Measurements from ENCODE around the gene CYB5B.
A peak's percentile ranks its signal among the peaks of the same experiment; 100 is the strongest.

The CYB5B gene
- total RNA-seq, result 31.5 to 38.1 (median 37.7) reads per million in 3 donors

- DNase-seq, result peak; percentile 90 to 95 (median 95)
- H3K4me1 ChIP-seq (ENCODE audit: control insufficient read depth, insufficient read depth, low read length, poor library complexity, severe bottlenecking), result peaks cover 9% of the 10 kb centered on the region
- peak within 1 kb of the TSS; percentile 76 for H3K4me3 ChIP-seq (ENCODE audit: insufficient read depth, low read depth, low read length, poor library complexity, severe bottlenecking)
- H3K9me3 ChIP-seq (ENCODE audit: control insufficient read depth, low read length), result no peaks in the 10 kb centered on the region
- no peaks in the 10 kb centered on the region for H3K27me3 ChIP-seq (replicated peaks; ENCODE audit: control insufficient read depth, insufficient read depth, low read length, poor library complexity, severe bottlenecking)
- H3K36me3 ChIP-seq (ENCODE audit: control insufficient read depth, insufficient read depth, low read length), result peaks cover 15% of the 10 kb centered on the region
- peak within 1 kb of the TSS; percentile 70 for H3K27ac ChIP-seq (ENCODE audit: insufficient read depth, low read length, poor library complexity, severe bottlenecking)
Observed at GRCh38 chr16:69424053-69424934, at the start of gene CYB5B. CYB5B (plus strand) TSS chr16:69424619; CDS start chr16:69424684, 65 bp downstream.

- H3K36me3 ChIP-seq (ENCODE audit: control insufficient read depth, insufficient read depth, low read length), result peaks cover 31% of the 10 kb centered on the region
Observed at GRCh38 chr16:69376393-69377059, 47.9 kb upstream of the CYB5B start.

GRCh38 chr16:69378036-69378435, 46.4 kb upstream of the CYB5B start:
- DNase-seq, result no peak
- H3K27me3 ChIP-seq (replicated peaks; ENCODE audit: control insufficient read depth, insufficient read depth, low read length, poor library complexity, severe bottlenecking), result no peaks in the 10 kb centered on the region
- H3K4me1 ChIP-seq (ENCODE audit: control insufficient read depth, insufficient read depth, low read length, poor library complexity, severe bottlenecking), result no peaks in the 10 kb centered on the region
- H3K27ac ChIP-seq (ENCODE audit: insufficient read depth, low read length, poor library complexity, severe bottlenecking), result no peak overlapping the region
- H3K4me3 ChIP-seq (ENCODE audit: insufficient read depth, low read depth, low read length, poor library complexity, severe bottlenecking), result no peak overlapping the region
- H3K36me3 ChIP-seq (ENCODE audit: control insufficient read depth, insufficient read depth, low read length), result peaks cover 38% of the 10 kb centered on the region
- H3K9me3 ChIP-seq (ENCODE audit: control insufficient read depth, low read length), result no peaks in the 10 kb centered on the region

More at GRCh38 chr16:69376393-69377059, 47.9 kb upstream of the CYB5B start:
- Histone ChIP-seq H3K4me3 (ENCODE audit: insufficient read depth, low read depth, low read length, poor library complexity, severe bottlenecking) (no peak overlapping the region), H3K27me3 (replicated peaks; ENCODE audit: control insufficient read depth, insufficient read depth, low read length, poor library complexity, severe bottlenecking) (no peaks in the 10 kb centered on the region), H3K9me3 (ENCODE audit: control insufficient read depth, low read length) (no peaks in the 10 kb centered on the region), H3K27ac (ENCODE audit: insufficient read depth, low read length, poor library complexity, severe bottlenecking) (no peak overlapping the region), H3K4me1 (ENCODE audit: control insufficient read depth, insufficient read depth, low read length, poor library complexity, severe bottlenecking) (no peaks in the 10 kb centered on the region)
- no peak for DNase-seq

GRCh38 chr16:69378760-69379159, 45.7 kb upstream of the CYB5B start:
- Histone ChIP-seq H3K36me3 (ENCODE audit: control insufficient read depth, insufficient read depth, low read length) (peaks cover 45% of the 10 kb centered on the region), H3K27me3 (replicated peaks; ENCODE audit: control insufficient read depth, insufficient read depth, low read length, poor library complexity, severe bottlenecking) (no peaks in the 10 kb centered on the region), H3K27ac (ENCODE audit: insufficient read depth, low read length, poor library complexity, severe bottlenecking) (no peak overlapping the region)

GRCh38 chr16:69381231-69381630, 43.2 kb upstream of the CYB5B start:
- H3K27ac ChIP-seq (ENCODE audit: insufficient read depth, low read length, poor library complexity, severe bottlenecking), result no peak overlapping the region
- H3K9me3 ChIP-seq (ENCODE audit: control insufficient read depth, low read length), result no peaks in the 10 kb centered on the region
- no peak for DNase-seq
- H3K27me3 ChIP-seq (replicated peaks; ENCODE audit: control insufficient read depth, insufficient read depth, low read length, poor library complexity, severe bottlenecking), result no peaks in the 10 kb centered on the region
- no peak overlapping the region for H3K4me3 ChIP-seq (ENCODE audit: insufficient read depth, low read depth, low read length, poor library complexity, severe bottlenecking)
- H3K4me1 ChIP-seq (ENCODE audit: control insufficient read depth, insufficient read depth, low read length, poor library complexity, severe bottlenecking), result peaks cover 7% of the 10 kb centered on the region
- peaks cover 46% of the 10 kb centered on the region for H3K36me3 ChIP-seq (ENCODE audit: control insufficient read depth, insufficient read depth, low read length)

More at GRCh38 chr16:69378760-69379159, 45.7 kb upstream of the CYB5B start:
- Histone ChIP-seq H3K9me3 (ENCODE audit: control insufficient read depth, low read length) (no peaks in the 10 kb centered on the region), H3K4me1 (ENCODE audit: control insufficient read depth, insufficient read depth, low read length, poor library complexity, severe bottlenecking) (no peaks in the 10 kb centered on the region), H3K4me3 (ENCODE audit: insufficient read depth, low read depth, low read length, poor library complexity, severe bottlenecking) (no peak overlapping the region)
- no peak for DNase-seq

- Histone ChIP-seq H3K4me3 (ENCODE audit: insufficient read depth, low read depth, low read length, poor library complexity, severe bottlenecking) (no peak overlapping the region), H3K27me3 (replicated peaks; ENCODE audit: control insufficient read depth, insufficient read depth, low read length, poor library complexity, severe bottlenecking) (no peaks in the 10 kb centered on the region), H3K36me3 (ENCODE audit: control insufficient read depth, insufficient read depth, low read length) (peaks cover 46% of the 10 kb centered on the region), H3K27ac (ENCODE audit: insufficient read depth, low read length, poor library complexity, severe bottlenecking) (no peak overlapping the region), H3K4me1 (ENCODE audit: control insufficient read depth, insufficient read depth, low read length, poor library complexity, severe bottlenecking) (peaks cover 7% of the 10 kb centered on the region), H3K9me3 (ENCODE audit: control insufficient read depth, low read length) (no peaks in the 10 kb centered on the region)
- no peak for DNase-seq
Observed at GRCh38 chr16:69382421-69382820, 42.0 kb upstream of the CYB5B start.

GRCh38 chr16:69384974-69385373, 39.4 kb upstream of the CYB5B start:
- peak overlapping the region; percentile 71 for H3K4me3 ChIP-seq (ENCODE audit: insufficient read depth, low read depth, low read length, poor library complexity, severe bottlenecking)
- H3K27ac ChIP-seq (ENCODE audit: insufficient read depth, low read length, poor library complexity, severe bottlenecking), result peak overlapping the region; percentile 82
- no peak for DNase-seq
- peaks cover 7% of the 10 kb centered on the region for H3K4me1 ChIP-seq (ENCODE audit: control insufficient read depth, insufficient read depth, low read length, poor library complexity, severe bottlenecking)
- H3K36me3 ChIP-seq (ENCODE audit: control insufficient read depth, insufficient read depth, low read length), result peaks cover 25% of the 10 kb centered on the region
- H3K27me3 ChIP-seq (replicated peaks; ENCODE audit: control insufficient read depth, insufficient read depth, low read length, poor library complexity, severe bottlenecking), result no peaks in the 10 kb centered on the region
- H3K9me3 ChIP-seq (ENCODE audit: control insufficient read depth, low read length), result no peaks in the 10 kb centered on the region

GRCh38 chr16:69386596-69386995, 37.8 kb upstream of the CYB5B start:
- Histone ChIP-seq H3K4me3 (ENCODE audit: insufficient read depth, low read depth, low read length, poor library complexity, severe bottlenecking) (no peak overlapping the region), H3K27me3 (replicated peaks; ENCODE audit: control insufficient read depth, insufficient read depth, low read length, poor library complexity, severe bottlenecking) (no peaks in the 10 kb centered on the region), H3K36me3 (ENCODE audit: control insufficient read depth, insufficient read depth, low read length) (peaks cover 21% of the 10 kb centered on the region), H3K9me3 (ENCODE audit: control insufficient read depth, low read length) (no peaks in the 10 kb centered on the region), H3K27ac (ENCODE audit: insufficient read depth, low read length, poor library complexity, severe bottlenecking) (no peak overlapping the region), H3K4me1 (ENCODE audit: control insufficient read depth, insufficient read depth, low read length, poor library complexity, severe bottlenecking) (peaks cover 7% of the 10 kb centered on the region)
- DNase-seq, result no peak

- H3K36me3 ChIP-seq (ENCODE audit: control insufficient read depth, insufficient read depth, low read length), result no peaks in the 10 kb centered on the region
- no peaks in the 10 kb centered on the region for H3K9me3 ChIP-seq (ENCODE audit: control insufficient read depth, low read length)
- no peak overlapping the region for H3K27ac ChIP-seq (ENCODE audit: insufficient read depth, low read length, poor library complexity, severe bottlenecking)
- DNase-seq, result no peak
- H3K4me1 ChIP-seq (ENCODE audit: control insufficient read depth, insufficient read depth, low read length, poor library complexity, severe bottlenecking), result peaks cover 3% of the 10 kb centered on the region
- H3K4me3 ChIP-seq (ENCODE audit: insufficient read depth, low read depth, low read length, poor library complexity, severe bottlenecking), result no peak overlapping the region
- H3K27me3 ChIP-seq (replicated peaks; ENCODE audit: control insufficient read depth, insufficient read depth, low read length, poor library complexity, severe bottlenecking), result no peaks in the 10 kb centered on the region
Observed at GRCh38 chr16:69393898-69394849, 30.2 kb upstream of the CYB5B start.
